Esophagus muscularis mucosa (tissue), 4 donors: ENCODE results near the gene BEST4. TPM values are rescaled to one million over a fixed set of nuclear protein-coding genes. Genes with fewer than 3 reads are reported as not detected.

Experiments
- DNase-seq: peaks from one replicate; pipeline ENCODE4 v3.0.0-alpha.2; 2017; ENCODE audit errors: extremely low spot score
- H3K27ac ChIP-seq, 4 donors: fragments of 200-600 bp; sonication (generic); replicated peaks in 1 of 4; 1 replicate in 3 of 4; 2 replicates in 1 of 4; pipeline ENCODE4 v1.5.1; 2016 to 2019; ENCODE audit warnings: mild to moderate bottlenecking in 1 of 4
- H3K27me3 ChIP-seq, 4 donors: fragments of 200-600 bp; sonication (generic); one replicate each; pipeline versions ENCODE4 v1.5.1 to v1.6.0; 2016 to 2019
- H3K36me3 ChIP-seq, 4 donors: fragments of 200-600 bp; sonication (generic); one replicate each; pipeline ENCODE4 v1.5.1; 2016 to 2019
- H3K4me1 ChIP-seq, 4 donors: fragments of 200-600 bp; sonication (generic); one replicate each; pipeline ENCODE4 v1.5.1; 2016 to 2019
- H3K4me3 ChIP-seq, 4 donors: fragments of 200-600 bp; sonication (generic); 1 replicate in 2 of 4; 2 replicates in 2 of 4; pipeline ENCODE4 v1.5.1; 2016 to 2019; ENCODE audit warnings: mild to moderate bottlenecking in 4 of 4, moderate library complexity in 1 of 4
- H3K9me3 ChIP-seq, 4 donors: fragments of 200-600 bp; sonication (generic); 1 replicate in 3 of 4; 2 replicates in 1 of 4; pipeline ENCODE4 v1.5.1; 2016 to 2019
- EP300 ChIP-seq: sonication (generic); formaldehyde crosslinking; IDR thresholded peaks from one replicate; pipeline ENCODE4 v1.6.1; 2017; ENCODE audit warnings: antibody characterized with exemption
- POLR2A ChIP-seq: fragments of 450-650 bp; IDR thresholded peaks from one replicate; pipeline ENCODE4 v1.6.1; 2017; ENCODE audit warnings: antibody characterized with exemption, moderate library complexity, mild to moderate bottlenecking, low read depth
- POLR2AphosphoS5 ChIP-seq, 2 donors: sonication (generic); formaldehyde crosslinking; IDR thresholded peaks; one replicate each; pipeline ENCODE4 v1.6.1; 2017; ENCODE audit warnings: antibody characterized with exemption in 2 of 2
- WGBS: methylation state at CpG from one replicate; pipeline ENCODE4 v1.1.5; 2018; 5-methylcytosine and 5-hydroxymethylcytosine counted together
- intact Hi-C: fragments of 100-400 bp; cut with DNase I; formaldehyde crosslinking; loops from one replicate; pipeline ENCODE4 v1.15.1; 2023
- total RNA-seq, 4 donors: library from RNA; depleted of rRNA; stranded (reverse); fragments of >200 nt; gene quantifications; one replicate each; pipeline versions ENCODE4 v1.1.0 to v1.2.1, GENCODE V29; 2016
- TF ChIP-seq, protein P1 (sequence below), 3 experiments: fragments of 200-600 bp in 2 of 3; fragments of 450-650 bp in 1 of 3; sonication (generic) in 2 of 3; IDR thresholded peaks; one replicate each; pipeline ENCODE4 v1.5.1; 2017 to 2019; ENCODE audit warnings: antibody characterized with exemption in 3 of 3, mild to moderate bottlenecking in 2 of 3, moderate library complexity in 1 of 3

The BEST4 gene
- total RNA-seq, 4 donors from 2014 or later = 0.29 TPM; not detected in 3

GRCh38 chr1:44786138-44786840 is 1.7 kb downstream of the BEST4 start:
- peak overlapping the region; percentile 55 to 70 (median 64) for H3K27ac ChIP-seq
- H3K36me3 ChIP-seq = peaks cover 1 to 7% (median 2%) of the 10 kb centered on the region in 4 donors
- H3K4me1 ChIP-seq = peaks cover 33 to 40% (median 36%) of the 10 kb centered on the region in 4 donors
- intact Hi-C loops = loop anchor here (5.0 kb wide), 2 partner anchors 36 to 226 kb away; partner anchors contain the start of genes HECTD3 and UROD
- no peaks in the 10 kb centered on the region for H3K27me3 ChIP-seq
- H3K9me3 ChIP-seq = no peaks in the 10 kb centered on the region
- TF ChIP-seq, protein P1, sequence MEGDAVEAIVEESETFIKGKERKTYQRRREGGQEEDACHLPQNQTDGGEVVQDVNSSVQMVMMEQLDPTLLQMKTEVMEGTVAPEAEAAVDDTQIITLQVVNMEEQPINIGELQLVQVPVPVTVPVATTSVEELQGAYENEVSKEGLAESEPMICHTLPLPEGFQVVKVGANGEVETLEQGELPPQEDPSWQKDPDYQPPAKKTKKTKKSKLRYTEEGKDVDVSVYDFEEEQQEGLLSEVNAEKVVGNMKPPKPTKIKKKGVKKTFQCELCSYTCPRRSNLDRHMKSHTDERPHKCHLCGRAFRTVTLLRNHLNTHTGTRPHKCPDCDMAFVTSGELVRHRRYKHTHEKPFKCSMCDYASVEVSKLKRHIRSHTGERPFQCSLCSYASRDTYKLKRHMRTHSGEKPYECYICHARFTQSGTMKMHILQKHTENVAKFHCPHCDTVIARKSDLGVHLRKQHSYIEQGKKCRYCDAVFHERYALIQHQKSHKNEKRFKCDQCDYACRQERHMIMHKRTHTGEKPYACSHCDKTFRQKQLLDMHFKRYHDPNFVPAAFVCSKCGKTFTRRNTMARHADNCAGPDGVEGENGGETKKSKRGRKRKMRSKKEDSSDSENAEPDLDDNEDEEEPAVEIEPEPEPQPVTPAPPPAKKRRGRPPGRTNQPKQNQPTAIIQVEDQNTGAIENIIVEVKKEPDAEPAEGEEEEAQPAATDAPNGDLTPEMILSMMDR (IDR thresholded peaks at IDR 0.05) = peak; percentile 97 to 100 (median 99)
- no peak for TF ChIP-seq EP300
- TF ChIP-seq POLR2AphosphoS5 (IDR thresholded peaks at IDR 0.05) = peak in 1 of 2 donors; percentile 69
- H3K4me3 ChIP-seq = peak overlapping the region; percentile 48 to 71 (median 58)
- 33% methylated on average over 11 of the region's 49 CpGs for WGBS
- DNase-seq = no peak

GRCh38 chr1:44785501-44786137 is 2.4 kb downstream of the BEST4 start:
- Histone ChIP-seq H3K9me3 (no peaks in the 10 kb centered on the region), H3K36me3 (peaks cover 8 to 14% (median 9%) of the 10 kb centered on the region in 4 donors), H3K4me3 (peak overlapping the region; percentile 48 to 71 (median 58)), H3K27me3 (no peaks in the 10 kb centered on the region), H3K4me1 (peaks cover 33 to 40% (median 36%) of the 10 kb centered on the region in 4 donors), H3K27ac (peak overlapping the region in 3 of 4 donors; percentile 55 to 70 (median 68))
- 34% methylated on average over 11 of the region's 11 CpGs for WGBS
- intact Hi-C loops = loop anchor here (5.0 kb wide), 2 partner anchors 37 to 227 kb away; partner anchors contain the start of genes HECTD3 and UROD
- TF ChIP-seq EP300 (no peak), POLR2A (no peak), POLR2AphosphoS5 (IDR thresholded peaks at IDR 0.05) (no peak)
- TF ChIP-seq, protein P1 (IDR thresholded peaks at IDR 0.05) = no peak
- no peak for DNase-seq

- Histone ChIP-seq H3K4me3 (no peak overlapping the region), H3K9me3 (no peaks in the 10 kb centered on the region), H3K27ac (no peak overlapping the region), H3K4me1 (peaks cover 33 to 40% (median 36%) of the 10 kb centered on the region in 4 donors), H3K36me3 (peaks cover 10 to 20% (median 14%) of the 10 kb centered on the region in 4 donors), H3K27me3 (no peaks in the 10 kb centered on the region)
- no peak for DNase-seq
- WGBS = 83% methylated on average over 3 of the region's 6 CpGs
- no peak for TF ChIP-seq POLR2A
- intact Hi-C loops = loop anchor here (5.0 kb wide), 2 partner anchors 37 to 227 kb away; partner anchors contain the start of genes HECTD3 and UROD
Measured at GRCh38 chr1:44785029-44785380, 3.0 kb downstream of the BEST4 start.

DNA sequence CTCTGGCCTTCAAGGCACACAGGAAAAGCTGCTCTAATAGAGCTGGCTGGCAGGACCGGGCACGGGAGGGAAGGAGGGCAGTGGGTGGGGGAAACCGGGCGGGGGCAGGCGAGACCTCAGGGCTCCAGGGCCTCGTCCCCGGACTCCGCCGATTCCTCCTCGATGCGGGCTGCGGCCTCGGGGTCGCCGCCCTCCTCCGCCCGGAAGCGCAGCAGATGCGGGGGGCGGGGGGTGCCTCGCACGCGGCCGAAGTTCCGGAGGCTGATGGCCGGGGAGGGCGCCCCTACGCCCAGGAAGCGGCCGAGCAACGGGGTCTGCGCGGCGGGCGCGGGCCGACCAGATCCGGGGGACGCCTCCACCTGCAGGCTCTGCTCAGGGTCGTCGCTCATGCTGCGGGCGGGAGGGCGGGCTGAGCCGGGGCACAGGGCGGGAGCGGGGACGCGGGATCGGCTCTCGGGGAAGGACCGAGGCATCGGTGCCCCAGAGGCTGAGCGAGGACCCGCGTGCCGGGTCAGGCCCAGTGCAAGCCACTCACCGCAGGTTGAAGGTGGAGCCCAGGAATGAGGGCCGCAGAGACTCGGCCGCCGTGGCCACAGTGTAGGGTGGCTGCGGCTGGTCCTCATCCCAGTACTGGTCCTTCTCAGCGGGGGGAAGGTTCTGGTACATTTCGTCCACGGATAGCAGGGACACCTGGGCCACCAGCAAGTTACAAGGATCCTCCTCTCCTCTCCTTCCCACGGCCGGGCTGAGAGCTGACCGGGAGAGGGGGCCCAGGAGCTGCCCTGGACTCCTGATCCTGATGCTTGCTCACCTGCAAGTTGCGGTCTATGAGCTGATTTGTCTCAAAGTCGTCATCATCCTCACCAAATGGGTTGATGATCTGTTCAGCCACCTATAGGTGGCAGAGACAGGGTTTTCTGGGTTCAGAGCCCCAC is 3.6 kb downstream of the BEST4 start:
- no peak for TF ChIP-seq POLR2A
- no peak for TF ChIP-seq EP300
- TF ChIP-seq, protein P1 (IDR thresholded peaks at IDR 0.05) = no peak
- TF ChIP-seq POLR2AphosphoS5 (IDR thresholded peaks at IDR 0.05) = no peak
- peak overlapping the region; percentile 52 to 63 (median 54) for H3K27ac ChIP-seq
- WGBS = 11% methylated on average over 11 of the region's 71 CpGs

More for the DNA sequence above, 3.6 kb downstream of the BEST4 start:
- intact Hi-C loops = loop anchor here (5.0 kb wide), 2 partner anchors 38 to 228 kb away; partner anchors contain the start of genes HECTD3 and UROD
- Histone ChIP-seq H3K36me3 (peaks cover 14 to 27% (median 20%) of the 10 kb centered on the region in 4 donors), H3K27me3 (no peaks in the 10 kb centered on the region), H3K9me3 (no peaks in the 10 kb centered on the region), H3K4me1 (peaks cover 33 to 40% (median 36%) of the 10 kb centered on the region in 4 donors), H3K4me3 (peak overlapping the region; percentile 55 to 66 (median 62))
- DNase-seq = no peak
